Gastroesophageal sphincter (tissue), 4 donors: ENCODE measurements around the gene ANO4. TPM values are rescaled to one million over a fixed set of nuclear protein-coding genes. Genes with fewer than 3 reads are reported as not detected.

Experiments
- ATAC-seq: fragments of 150-250 bp; one replicate; pipeline ENCODE4 v1.9.1; 2016; ENCODE audit warnings: mild to moderate bottlenecking, moderate library complexity
- H3K27ac ChIP-seq, 4 donors: fragments of 200-600 bp; sonication (generic) in 3 of 4; 1 replicate in 3 of 4; 2 replicates in 1 of 4; pipeline ENCODE4 v1.5.1; 2016 to 2019
- H3K27me3 ChIP-seq: fragments of 200-600 bp; sonication (generic); one replicate; pipeline ENCODE4 v1.5.1; 2019
- H3K36me3 ChIP-seq, 2 donors: fragments of 200-600 bp; sonication (generic); one replicate each; pipeline ENCODE4 v1.5.1; 2019; ENCODE audit warnings: control low read depth in 1 of 2
- H3K4me1 ChIP-seq, 3 donors: fragments of 200-600 bp; sonication (generic); 1 replicate in 2 of 3; 2 replicates in 1 of 3; pipeline ENCODE4 v1.5.1; 2016 to 2019; ENCODE audit warnings: control low read depth in 2 of 3
- H3K4me3 ChIP-seq, 2 donors: fragments of 200-600 bp; sonication (generic); one replicate each; pipeline ENCODE4 v1.5.1; 2019; ENCODE audit warnings: mild to moderate bottlenecking in 1 of 2, moderate library complexity in 1 of 2
- H3K9me3 ChIP-seq, 3 donors: fragments of 200-600 bp; sonication (generic); one replicate each; pipeline ENCODE4 v1.5.1; 2017 to 2019; ENCODE audit warnings: control low read depth in 2 of 3
- CTCF ChIP-seq, 4 experiments: fragments of 200-600 bp in 2 of 4; fragments of 450-650 bp in 2 of 4; sonication (generic) in 1 of 4; IDR thresholded peaks; one replicate each; pipeline ENCODE4 v1.5.1; 2017 to 2019; ENCODE audit warnings: antibody characterized with exemption in 4 of 4, mild to moderate bottlenecking in 2 of 4, moderate library complexity in 2 of 4
- EP300 ChIP-seq: sonication (generic); formaldehyde crosslinking; IDR thresholded peaks from one replicate; pipeline ENCODE4 v1.6.1; 2017; ENCODE audit warnings: antibody characterized with exemption, mild to moderate bottlenecking
- POLR2A ChIP-seq, 2 donors: fragments of 450-650 bp; IDR thresholded peaks; one replicate each; pipeline ENCODE4 v1.6.1; 2017; ENCODE audit warnings: antibody characterized with exemption in 2 of 2, mild to moderate bottlenecking in 2 of 2, moderate library complexity in 1 of 2
- POLR2AphosphoS5 ChIP-seq: sonication (generic); formaldehyde crosslinking; IDR thresholded peaks from one replicate; pipeline ENCODE4 v1.6.1; 2017; ENCODE audit warnings: antibody characterized with exemption
- WGBS, 2 donors: methylation state at CpG; one replicate each; pipeline ENCODE4 v1.1.5; 2018; ENCODE audit warnings: low coverage in 1 of 2; 5-methylcytosine and 5-hydroxymethylcytosine counted together
- total RNA-seq, 4 donors: library from RNA; depleted of rRNA; stranded (reverse); fragments of >200 nt; gene quantifications; one replicate each; pipeline ENCODE4 v1.1.0, GENCODE V29; 2016

Gene ANO4
- total RNA-seq, 4 donors from 2014 or later: 0.08 to 0.30 (median 0.13) TPM; not detected in 1

GRCh38 chr12:100897240-100897639 lies 102.7 kb downstream of the ANO4 start:
- no peaks in the 10 kb centered on the region for H3K4me1 ChIP-seq
- H3K27me3 ChIP-seq: peaks cover 4% of the 10 kb centered on the region
- H3K4me3 ChIP-seq: no peak overlapping the region
- no peak for ATAC-seq
- no peaks in the 10 kb centered on the region for H3K36me3 ChIP-seq
- no peak for TF ChIP-seq POLR2AphosphoS5
- no peak for TF ChIP-seq POLR2A (IDR thresholded peaks at IDR 0.05)
- TF ChIP-seq CTCF (IDR thresholded peaks at IDR 0.05): no peak
- no peak for TF ChIP-seq EP300
- H3K9me3 ChIP-seq: no peaks in the 10 kb centered on the region
- no peak overlapping the region for H3K27ac ChIP-seq
- 70 to 75% methylated on average over 4 to 5 of the region's 5 CpGs for WGBS, 2 donors

GRCh38 chr12:100899301-100899700 lies 104.7 kb downstream of the ANO4 start:
- no peaks in the 10 kb centered on the region for H3K27me3 ChIP-seq
- ATAC-seq: no peak
- H3K4me1 ChIP-seq: no peaks in the 10 kb centered on the region
- H3K36me3 ChIP-seq: no peaks in the 10 kb centered on the region
- no peak overlapping the region for H3K4me3 ChIP-seq
- WGBS, 2 donors: 69 to 70% methylated on average over 2 to 3 of the region's 3 CpGs
- no peak for TF ChIP-seq POLR2AphosphoS5
- TF ChIP-seq CTCF (IDR thresholded peaks at IDR 0.05): no peak
- no peak for TF ChIP-seq POLR2A (IDR thresholded peaks at IDR 0.05)
- TF ChIP-seq EP300: no peak
- no peak overlapping the region for H3K27ac ChIP-seq
- no peaks in the 10 kb centered on the region for H3K9me3 ChIP-seq

GRCh38 chr12:100900808-100901207 lies 106.2 kb downstream of the ANO4 start:
- no peaks in the 10 kb centered on the region for H3K27me3 ChIP-seq
- no peaks in the 10 kb centered on the region for H3K9me3 ChIP-seq
- ATAC-seq: no peak
- no peaks in the 10 kb centered on the region for H3K4me1 ChIP-seq
- TF ChIP-seq CTCF (IDR thresholded peaks at IDR 0.05): no peak
- no peak for TF ChIP-seq POLR2A (IDR thresholded peaks at IDR 0.05)
- no peak for TF ChIP-seq EP300
- 88 to 95% methylated on average over 2 of the region's 2 CpGs for WGBS, 2 donors
- H3K36me3 ChIP-seq: no peaks in the 10 kb centered on the region
- no peak overlapping the region for H3K27ac ChIP-seq
- H3K4me3 ChIP-seq: no peak overlapping the region

GRCh38 chr12:100901266-100901665 lies 106.7 kb downstream of the ANO4 start:
- TF ChIP-seq POLR2AphosphoS5 (no peak), EP300 (no peak), CTCF (IDR thresholded peaks at IDR 0.05) (no peak), POLR2A (IDR thresholded peaks at IDR 0.05) (no peak)
- Histone ChIP-seq H3K4me1 (no peaks in the 10 kb centered on the region), H3K27me3 (no peaks in the 10 kb centered on the region), H3K27ac (no peak overlapping the region), H3K9me3 (no peaks in the 10 kb centered on the region), H3K4me3 (no peak overlapping the region), H3K36me3 (no peaks in the 10 kb centered on the region)
- ATAC-seq: no peak
- 86 to 89% methylated on average over 1 of the region's 1 CpG for WGBS, 2 donors

- H3K27me3 ChIP-seq: no peaks in the 10 kb centered on the region
- WGBS, 2 donors: 74 to 84% methylated on average over 3 of the region's 3 CpGs
- H3K9me3 ChIP-seq: no peaks in the 10 kb centered on the region
- H3K4me3 ChIP-seq: no peak overlapping the region
- no peaks in the 10 kb centered on the region for H3K4me1 ChIP-seq
- TF ChIP-seq CTCF (IDR thresholded peaks at IDR 0.05): no peak
- TF ChIP-seq EP300: no peak
- TF ChIP-seq POLR2AphosphoS5: no peak
- no peak for TF ChIP-seq POLR2A (IDR thresholded peaks at IDR 0.05)
- no peaks in the 10 kb centered on the region for H3K36me3 ChIP-seq
- no peak overlapping the region for H3K27ac ChIP-seq
- no peak for ATAC-seq
Measured at GRCh38 chr12:100904270-100904669, 109.7 kb downstream of the ANO4 start.
